Stimulated activated CD8-positive, alpha-beta memory T cell treated with anti-CD3 and anti-CD28 coated beads, Interleukin-2, amount 100 ng/mL, for 1 hour (primary cell): Measurements from ENCODE around the gene TOR1A.
A peak's percentile ranks its signal among the peaks of the same experiment; 100 is the strongest.
"Not testable (repeated sequence)": the region's sequence is repeated elsewhere in the genome, so short reads cannot be mapped to it uniquely, and the experiment has no call there.

Experiments used
- DNase-seq, 2 donors: peaks; one replicate each; pipeline ENCODE4 v3.0.0-alpha.2; 2020; ENCODE audit warnings: low read depth in 2 of 2

TOR1A gene

GRCh38 chr9:129822898-129823541 is 916 bp downstream of the TOR1A start:
- no peak for DNase-seq

- no peak for DNase-seq
Observed at GRCh38 chr9:129816501-129817435, 7.2 kb downstream of the TOR1A start.

GRCh38 chr9:129815278-129815677 is 8.7 kb downstream of the TOR1A start:
- DNase-seq: no peak

- no peak for DNase-seq
Observed at GRCh38 chr9:129814432-129815223, 9.3 kb downstream of the TOR1A start.

- no peak for DNase-seq
Observed at GRCh38 chr9:129813661-129814060, 10.3 kb downstream of the TOR1A start.

GRCh38 chr9:129812385-129812784 is 11.6 kb downstream of the TOR1A start:
- DNase-seq: no peak

- no peak for DNase-seq
Observed at GRCh38 chr9:129811967-129812363, 12.0 kb downstream of the TOR1A start.

- no peak for DNase-seq
Observed at GRCh38 chr9:129810788-129811187, 13.1 kb downstream of the TOR1A start.

- no peak for DNase-seq
Observed at GRCh38 chr9:129810116-129810515, 13.8 kb downstream of the TOR1A start.

GRCh38 chr9:129809346-129809745 is 14.6 kb downstream of the TOR1A start:
- no peak for DNase-seq

GRCh38 chr9:129806061-129806460 is 17.9 kb downstream of the TOR1A start:
- no peak for DNase-seq

GRCh38 chr9:129803676-129804060 is 20.3 kb downstream of the TOR1A start:
- no peak for DNase-seq

- peak; percentile 89 to 91 for DNase-seq
Observed at GRCh38 chr9:129802833-129803675, 20.9 kb downstream of the TOR1A start, which contains the start of gene TOR1B. TSS of gene TOR1B (plus strand) at chr9:129803184. CDS start at chr9:129803213, 29 bp downstream.

GRCh38 chr9:129801504-129801903 is 22.4 kb downstream of the TOR1A start:
- DNase-seq: no peak

GRCh38 chr9:129798973-129799372 is 25.0 kb downstream of the TOR1A start:
- DNase-seq: no peak

GRCh38 chr9:129796029-129796428 is 27.9 kb downstream of the TOR1A start:
- DNase-seq: not testable (repeated sequence)

GRCh38 chr9:129794549-129794948 is 29.4 kb downstream of the TOR1A start:
- DNase-seq: no peak

- no peak for DNase-seq
Observed at GRCh38 chr9:129786481-129786880, 37.5 kb downstream of the TOR1A start.

- no peak for DNase-seq
Observed at GRCh38 chr9:129785866-129786265, 38.1 kb downstream of the TOR1A start.

GRCh38 chr9:129784970-129785369 is 39.0 kb downstream of the TOR1A start:
- DNase-seq: not testable (repeated sequence)
